HEK293T (cell line): ENCODE measurements around the gene ZNF385B.

Experiments
- CTCF ChIA-PET: fragments of 350-600 bp; formaldehyde crosslinking; extraction: SDS; loops from one replicate; lab custom pipeline; 2021; ENCODE audit warnings: antibody characterized with exemption, inconsistent platforms; lab: Yijun Ruan, JAX
- POLR2A ChIA-PET: fragments of 350-600 bp; formaldehyde crosslinking; extraction: SDS; loops from one replicate; lab custom pipeline; 2020; ENCODE audit warnings: antibody characterized with exemption, inconsistent platforms; lab: Yijun Ruan, JAX
- DNase-seq: peaks from one replicate; pipeline ENCODE4 v3.0.0; 2012; ENCODE audit warnings: mixed read lengths; ENCODE audit errors: extremely low spot score
- ARNT ChIP-seq: fragments of 450-650 bp; IDR thresholded peaks from 2 replicates; pipeline ENCODE4 v1.6.1; 2017; ENCODE audit warnings: mild to moderate bottlenecking
- BHLHE40 ChIP-seq: fragments of 450-650 bp; IDR thresholded peaks from 2 replicates; pipeline ENCODE4 v1.6.1; 2016; ENCODE audit warnings: mild to moderate bottlenecking, moderate library complexity, borderline replicate concordance
- CTBP1 ChIP-seq: fragments of 450-650 bp; IDR thresholded peaks from 2 replicates; pipeline ENCODE4 v1.6.1; 2016; ENCODE audit warnings: borderline replicate concordance
- ELF4 ChIP-seq: fragments of 450-650 bp; IDR thresholded peaks from 2 replicates; pipeline ENCODE4 v1.6.1; 2017; ENCODE audit warnings: antibody characterized with exemption
- FOXA1 ChIP-seq: fragments of 450-650 bp; IDR thresholded peaks from 2 replicates; pipeline ENCODE4 v1.6.1; 2016; ENCODE audit warnings: mild to moderate bottlenecking
- FOXK2 ChIP-seq: fragments of 450-650 bp; IDR thresholded peaks from 2 replicates; pipeline ENCODE4 v1.6.1; 2016; ENCODE audit warnings: mild to moderate bottlenecking
- FOXM1 ChIP-seq: fragments of 450-650 bp; IDR thresholded peaks from 2 replicates; pipeline ENCODE4 v1.6.1; 2017; ENCODE audit warnings: mild to moderate bottlenecking, borderline replicate concordance
- HDGF ChIP-seq: fragments of 450-650 bp; IDR thresholded peaks from 2 replicates; pipeline ENCODE4 v1.6.1; 2017; ENCODE audit warnings: antibody characterized with exemption, borderline replicate concordance
- L3MBTL2 ChIP-seq: fragments of 450-650 bp; conservative IDR thresholded peaks from 2 replicates; pipeline ENCODE4 v1.6.1; 2016; ENCODE audit warnings: mild to moderate bottlenecking
- LEF1 ChIP-seq: fragments of 450-650 bp; IDR thresholded peaks from 2 replicates; pipeline ENCODE4 v1.6.1; 2017; ENCODE audit warnings: mild to moderate bottlenecking, borderline replicate concordance
- NFRKB ChIP-seq: fragments of 450-650 bp; IDR thresholded peaks from 2 replicates; pipeline ENCODE4 v1.6.1; 2016; ENCODE audit warnings: mild to moderate bottlenecking, moderate library complexity
- PKNOX1 ChIP-seq: fragments of 450-650 bp; IDR thresholded peaks from 2 replicates; pipeline ENCODE4 v1.6.1; 2016
- SP1 ChIP-seq: fragments of 450-650 bp; IDR thresholded peaks from 2 replicates; pipeline ENCODE4 v1.6.1; 2017
- SUZ12 ChIP-seq: fragments of 450-650 bp; IDR thresholded peaks from 2 replicates; pipeline ENCODE4 v1.6.1; 2016; ENCODE audit warnings: mild to moderate bottlenecking
- TARDBP ChIP-seq: fragments of 450-650 bp; IDR thresholded peaks from 2 replicates; pipeline ENCODE4 v1.6.1; 2016
- ZNF384 ChIP-seq: fragments of 450-650 bp; IDR thresholded peaks from 2 replicates; pipeline ENCODE4 v1.6.1; 2016

ZNF385B gene

GRCh38 chr2:179403624-179404023 is 457.8 kb downstream of the ZNF385B start:
- no peak for DNase-seq
- ChIA-PET POLR2A (no interaction called here), CTCF (no interaction called here)
- no peak for TF ChIP-seq FOXA1
- TF ChIP-seq SP1: no peak
- no peak for TF ChIP-seq HDGF
- TF ChIP-seq FOXM1: no peak
- TF ChIP-seq L3MBTL2: no peak

DNA sequence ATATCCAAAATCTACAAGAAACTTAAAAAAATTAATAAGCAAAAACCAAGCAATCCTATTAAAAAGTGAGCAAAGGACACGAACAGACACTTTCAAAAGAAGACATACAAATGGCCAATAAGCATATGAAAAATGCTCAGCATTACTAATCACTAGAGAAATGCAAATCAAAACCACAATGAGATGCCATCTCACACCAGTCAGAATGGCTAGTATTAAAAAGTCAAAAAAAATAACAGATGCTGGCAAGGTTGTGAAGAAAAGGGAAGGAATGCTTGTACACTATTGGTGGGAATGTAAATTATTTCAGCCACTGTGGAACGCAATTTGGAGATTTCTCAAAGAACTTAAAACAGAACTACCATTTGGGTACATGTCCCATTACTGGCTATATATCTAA is 467.9 kb downstream of the ZNF385B start:
- TF ChIP-seq L3MBTL2: no peak
- no peak for TF ChIP-seq SP1
- no peak for TF ChIP-seq PKNOX1
- TF ChIP-seq ARNT: no peak
- no peak for TF ChIP-seq FOXK2
- no peak for TF ChIP-seq FOXM1
- TF ChIP-seq BHLHE40: no peak
- no peak for TF ChIP-seq NFRKB
- TF ChIP-seq SUZ12: no peak
- TF ChIP-seq ZNF384: no peak
- no peak for TF ChIP-seq LEF1
- TF ChIP-seq HDGF: no peak
- no peak for TF ChIP-seq CTBP1
- TF ChIP-seq ELF4: no peak
- no peak for TF ChIP-seq TARDBP
- TF ChIP-seq FOXA1: no peak
- no peak for DNase-seq
- ChIA-PET CTCF (no interaction called here), POLR2A (no interaction called here)
